Lung (tissue), 12 donors: Measurements from ENCODE around the gene HSPA12B. TPM values are rescaled to one million over a fixed set of nuclear protein-coding genes. Genes with fewer than 3 reads are reported as not detected.

ENCODE experiments used
- ATAC-seq: fragments of 200-7000 bp; cut with Tn5 transposase; one replicate; pipeline ENCODE4 v1.9.1; 2020; ENCODE audit warnings: moderate number of reproducible peaks; ENCODE audit not compliant: insufficient read depth, low FRiP score
- DNase-seq, 3 donors: peaks; one replicate each; pipeline ENCODE4 v3.0.0-alpha.2; 2013 to 2017
- H3K27ac ChIP-seq, 2 donors: one replicate each; pipeline ENCODE4 v1.5.1; 2013; ENCODE audit warnings: mild to moderate bottlenecking in 2 of 2, moderate library complexity in 2 of 2, control low read depth in 1 of 2, inconsistent platforms in 1 of 2, low read depth in 1 of 2, low read length in 1 of 2
- H3K27me3 ChIP-seq, 3 donors: one replicate each; pipeline ENCODE4 v1.5.1; 2013; ENCODE audit warnings: low read length in 2 of 3; ENCODE audit not compliant: control insufficient read depth in 3 of 3, insufficient read depth in 3 of 3
- H3K36me3 ChIP-seq, 4 donors: one replicate each; pipeline ENCODE4 v1.5.1; 2013; ENCODE audit warnings: low read length in 4 of 4, mild to moderate bottlenecking in 1 of 4, moderate library complexity in 1 of 4; ENCODE audit not compliant: control insufficient read depth in 4 of 4, insufficient read depth in 4 of 4
- H3K4me1 ChIP-seq, 5 donors: one replicate each; pipeline ENCODE4 v1.5.1; 2013; ENCODE audit warnings: low read length in 5 of 5, mild to moderate bottlenecking in 2 of 5, moderate library complexity in 1 of 5; ENCODE audit not compliant: control insufficient read depth in 5 of 5, insufficient read depth in 5 of 5
- H3K4me3 ChIP-seq: one replicate; pipeline ENCODE4 v1.5.1; 2013; ENCODE audit warnings: mild to moderate bottlenecking, control low read depth, moderate library complexity
- H3K9ac ChIP-seq, 2 donors: one replicate each; pipeline ENCODE4 v1.5.1; 2013; ENCODE audit warnings: low read length in 2 of 2, control low read depth in 1 of 2; ENCODE audit not compliant: insufficient read depth in 1 of 2
- H3K9me3 ChIP-seq, 4 donors: one replicate each; pipeline ENCODE4 v1.5.1; 2013; ENCODE audit warnings: low read length in 3 of 4, mild to moderate bottlenecking in 1 of 4, moderate library complexity in 1 of 4; ENCODE audit not compliant: control insufficient read depth in 4 of 4, insufficient read depth in 3 of 4
- WGBS, 2 donors: extraction: QIAGEN DNeasy Blood & Tissue Kit; methylation state at CpG; one replicate each; pipeline ENCODE4 v1.1.7; 2013; 5-methylcytosine and 5-hydroxymethylcytosine counted together
- polyA plus RNA-seq, 2 donors: library from polyadenylated mRNA; stranded (reverse); fragments of 200-250 nt; gene quantifications; one replicate each; pipeline ENCODE4 v1.2.1, GENCODE V29; 2013
- total RNA-seq, 2 donors: library from RNA; depleted of rRNA in 1 of 2; stranded (reverse); fragments of >200 nt in 1 of 2; gene quantifications; one replicate each; pipeline ENCODE4 v1.2.1, GENCODE V29; 2014 to 2021
- TF ChIP-seq, protein P1 (sequence below): IDR thresholded peaks from 2 replicates; pipeline ENCODE4 v1.5.1; 2012; ENCODE audit warnings: mild to moderate bottlenecking; ENCODE audit errors: control extremely low read depth, extremely low read depth
- donor health status: control.
- donor health status: control.
- donor health status: Bipolar disorder and iron deficiency.
- donor health status: healthy.
- donor health status: DM: yes; HTN: yes; CAD: no.

HSPA12B gene
- total and polyA plus RNA-seq, 4 donors, result 11.4 to 28.3 (median 19.9) TPM

DNA sequence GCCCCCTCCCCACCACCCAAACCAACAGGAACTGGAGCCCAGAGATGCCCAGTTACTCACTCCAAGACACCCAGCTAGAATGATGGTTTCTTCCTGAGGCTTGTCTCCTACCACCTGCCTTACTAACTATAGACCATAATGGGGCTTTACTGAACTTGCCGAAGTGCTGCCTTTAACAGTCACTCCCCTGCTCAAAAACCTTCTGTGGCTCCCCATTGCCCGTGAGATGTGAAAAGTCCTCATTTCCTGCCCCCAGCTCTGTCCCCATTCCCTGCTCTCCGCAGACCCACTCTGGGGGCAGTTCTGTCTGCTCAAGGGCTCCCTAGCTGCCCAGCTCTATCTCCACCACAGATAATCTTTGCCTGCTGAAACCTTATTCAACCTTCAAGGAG, 25.0 kb upstream of the HSPA12B start:
- H3K27ac ChIP-seq, result no peak overlapping the region
- DNase-seq (no peak), ATAC-seq (no peak)
- no peak overlapping the region for H3K4me3 ChIP-seq
- no peak overlapping the region for H3K9ac ChIP-seq
- TF ChIP-seq, protein P1, sequence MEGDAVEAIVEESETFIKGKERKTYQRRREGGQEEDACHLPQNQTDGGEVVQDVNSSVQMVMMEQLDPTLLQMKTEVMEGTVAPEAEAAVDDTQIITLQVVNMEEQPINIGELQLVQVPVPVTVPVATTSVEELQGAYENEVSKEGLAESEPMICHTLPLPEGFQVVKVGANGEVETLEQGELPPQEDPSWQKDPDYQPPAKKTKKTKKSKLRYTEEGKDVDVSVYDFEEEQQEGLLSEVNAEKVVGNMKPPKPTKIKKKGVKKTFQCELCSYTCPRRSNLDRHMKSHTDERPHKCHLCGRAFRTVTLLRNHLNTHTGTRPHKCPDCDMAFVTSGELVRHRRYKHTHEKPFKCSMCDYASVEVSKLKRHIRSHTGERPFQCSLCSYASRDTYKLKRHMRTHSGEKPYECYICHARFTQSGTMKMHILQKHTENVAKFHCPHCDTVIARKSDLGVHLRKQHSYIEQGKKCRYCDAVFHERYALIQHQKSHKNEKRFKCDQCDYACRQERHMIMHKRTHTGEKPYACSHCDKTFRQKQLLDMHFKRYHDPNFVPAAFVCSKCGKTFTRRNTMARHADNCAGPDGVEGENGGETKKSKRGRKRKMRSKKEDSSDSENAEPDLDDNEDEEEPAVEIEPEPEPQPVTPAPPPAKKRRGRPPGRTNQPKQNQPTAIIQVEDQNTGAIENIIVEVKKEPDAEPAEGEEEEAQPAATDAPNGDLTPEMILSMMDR, result no peak
- peaks cover 0 to 11% (median 0%) of the 10 kb centered on the region in 5 donors for H3K4me1 ChIP-seq
- WGBS, 2 donors, result 93 to 94% methylated on average over 3 of the region's 3 CpGs
- no peaks in the 10 kb centered on the region for H3K9me3 ChIP-seq
- H3K27me3 ChIP-seq, result no peaks in the 10 kb centered on the region
- no peaks in the 10 kb centered on the region for H3K36me3 ChIP-seq

DNA sequence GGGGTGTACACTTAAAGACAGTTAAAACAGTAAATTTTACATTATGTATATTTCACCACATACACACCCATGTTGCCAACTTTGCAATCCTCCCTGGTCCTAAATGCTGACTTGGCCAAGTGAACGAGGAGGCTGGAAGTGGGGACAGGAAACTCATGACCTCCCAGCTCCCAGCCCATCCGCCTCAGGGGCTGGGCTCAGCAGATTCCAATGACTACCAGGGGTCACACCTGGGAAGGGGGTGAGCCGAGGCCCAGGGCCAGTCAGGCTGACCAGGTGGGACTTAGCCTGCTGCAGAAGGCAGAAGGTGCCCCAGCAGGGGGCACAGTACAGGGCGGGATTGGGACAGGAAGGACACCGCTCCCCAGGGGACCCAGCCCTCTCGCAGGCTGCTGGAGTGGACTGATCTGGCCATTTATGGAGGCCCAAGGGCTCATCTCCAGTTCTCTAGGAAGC, 22.4 kb upstream of the HSPA12B start:
- ATAC-seq (no peak), DNase-seq (peak in 1 of 3 donors; percentile 34)
- H3K27me3 ChIP-seq, result no peaks in the 10 kb centered on the region
- TF ChIP-seq, protein P1, result no peak
- WGBS, 2 donors, result 52 to 59% methylated on average over 6 of the region's 6 CpGs
- no peaks in the 10 kb centered on the region for H3K36me3 ChIP-seq
- no peak overlapping the region for H3K9ac ChIP-seq
- no peak overlapping the region for H3K4me3 ChIP-seq
- peaks cover 0 to 11% (median 0%) of the 10 kb centered on the region in 5 donors for H3K4me1 ChIP-seq
- no peak overlapping the region for H3K27ac ChIP-seq
- H3K9me3 ChIP-seq, result no peaks in the 10 kb centered on the region

DNA sequence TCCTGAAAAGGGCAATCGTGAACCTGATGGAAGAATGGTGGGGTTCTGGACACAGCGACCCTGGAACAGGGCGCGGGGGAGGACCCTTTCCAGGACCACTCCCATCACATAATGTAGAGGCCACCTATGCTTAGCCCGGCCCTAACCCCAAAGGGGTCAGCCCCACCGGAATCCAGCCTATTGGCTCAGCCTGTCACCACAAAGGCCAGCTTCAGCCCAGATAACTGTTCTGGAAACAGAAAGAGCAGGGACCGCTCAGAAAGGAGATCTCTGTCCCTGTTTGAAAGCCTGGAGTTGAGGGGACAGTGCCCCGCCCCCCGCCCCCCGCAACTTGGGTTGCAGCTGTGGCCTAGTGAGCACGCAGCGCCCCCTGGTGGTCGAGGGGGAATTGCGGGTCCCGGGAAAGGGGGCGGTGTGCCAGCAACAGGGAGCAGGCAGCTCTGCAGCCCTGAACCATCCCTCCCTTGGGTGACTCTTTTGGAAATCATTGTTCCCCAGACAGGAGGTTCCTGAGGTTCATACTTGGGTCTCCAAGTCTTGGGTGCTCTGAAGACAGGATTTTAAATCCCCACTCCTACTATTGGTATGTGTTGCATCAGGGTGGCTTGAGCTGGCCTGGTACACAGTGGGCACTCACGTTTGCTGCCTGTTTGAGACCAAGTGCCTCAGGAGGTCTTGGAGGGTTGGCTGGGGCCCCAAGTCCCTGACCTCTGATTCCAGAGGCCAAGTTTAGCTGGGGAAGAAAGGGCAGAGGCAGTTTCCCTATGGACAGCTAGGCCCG, 21.6 kb upstream of the HSPA12B start:
- WGBS, 2 donors, result 33 to 36% methylated on average over 18 of the region's 18 CpGs
- TF ChIP-seq, protein P1, result peak; percentile 61
- Histone ChIP-seq H3K9ac (no peak overlapping the region), H3K4me3 (no peak overlapping the region), H3K4me1 (peaks cover 0 to 11% (median 0%) of the 10 kb centered on the region in 5 donors), H3K9me3 (no peaks in the 10 kb centered on the region), H3K27me3 (no peaks in the 10 kb centered on the region), H3K27ac (peak overlapping the region in 1 of 2 donors; percentile 37), H3K36me3 (no peaks in the 10 kb centered on the region)
- DNase-seq (peak; percentile 68 to 78 (median 69)), ATAC-seq (no peak)
